ENCODE results near the gene CCNO.

Gene CCNO

GRCh38 chr5:55232985-55233928 lies at the start of gene CCNO:
Gene CCNO, minus strand, starts transcription at chr5:55233608. Its CDS starts 85 bp downstream, at chr5:55233523.
- TF ChIP-seq, protein P1, sequence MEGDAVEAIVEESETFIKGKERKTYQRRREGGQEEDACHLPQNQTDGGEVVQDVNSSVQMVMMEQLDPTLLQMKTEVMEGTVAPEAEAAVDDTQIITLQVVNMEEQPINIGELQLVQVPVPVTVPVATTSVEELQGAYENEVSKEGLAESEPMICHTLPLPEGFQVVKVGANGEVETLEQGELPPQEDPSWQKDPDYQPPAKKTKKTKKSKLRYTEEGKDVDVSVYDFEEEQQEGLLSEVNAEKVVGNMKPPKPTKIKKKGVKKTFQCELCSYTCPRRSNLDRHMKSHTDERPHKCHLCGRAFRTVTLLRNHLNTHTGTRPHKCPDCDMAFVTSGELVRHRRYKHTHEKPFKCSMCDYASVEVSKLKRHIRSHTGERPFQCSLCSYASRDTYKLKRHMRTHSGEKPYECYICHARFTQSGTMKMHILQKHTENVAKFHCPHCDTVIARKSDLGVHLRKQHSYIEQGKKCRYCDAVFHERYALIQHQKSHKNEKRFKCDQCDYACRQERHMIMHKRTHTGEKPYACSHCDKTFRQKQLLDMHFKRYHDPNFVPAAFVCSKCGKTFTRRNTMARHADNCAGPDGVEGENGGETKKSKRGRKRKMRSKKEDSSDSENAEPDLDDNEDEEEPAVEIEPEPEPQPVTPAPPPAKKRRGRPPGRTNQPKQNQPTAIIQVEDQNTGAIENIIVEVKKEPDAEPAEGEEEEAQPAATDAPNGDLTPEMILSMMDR (conservative IDR thresholded peaks at IDR 0.05), result peak; percentile 17; the same call in 1 of the 2 replicates
- H3K27ac ChIP-seq, result peak within 1 kb of the TSS; percentile 90

DNA sequence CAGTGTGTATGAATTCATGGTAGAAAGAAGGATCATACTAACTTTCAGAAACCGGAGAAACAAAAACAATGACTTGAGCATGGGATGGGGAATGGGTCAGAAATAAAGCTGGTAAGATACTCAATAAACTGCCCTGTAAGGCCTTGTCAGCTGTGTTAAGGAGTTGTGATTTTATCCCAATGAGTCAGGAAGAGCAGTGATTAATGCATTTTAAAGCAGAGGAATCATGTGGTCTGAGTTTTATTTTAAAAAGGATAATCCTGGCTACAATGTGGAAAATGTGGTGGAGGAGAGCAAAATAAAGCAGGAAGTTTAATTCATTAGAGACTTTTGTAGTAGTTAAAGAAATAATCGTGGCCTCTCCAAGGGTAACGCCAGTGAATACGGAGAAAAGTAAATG lies 45.4 kb upstream of the CCNO start:
- no peak overlapping the region for H3K27ac ChIP-seq

GRCh38 chr5:55276771-55277170 lies 43.4 kb upstream of the CCNO start:
- H3K27ac ChIP-seq, result no peak overlapping the region
- TF ChIP-seq, protein P1 (conservative IDR thresholded peaks at IDR 0.05), result no peak

More for the DNA sequence above, 45.4 kb upstream of the CCNO start:
- TF ChIP-seq, protein P1 (conservative IDR thresholded peaks at IDR 0.05), result no peak

DNA sequence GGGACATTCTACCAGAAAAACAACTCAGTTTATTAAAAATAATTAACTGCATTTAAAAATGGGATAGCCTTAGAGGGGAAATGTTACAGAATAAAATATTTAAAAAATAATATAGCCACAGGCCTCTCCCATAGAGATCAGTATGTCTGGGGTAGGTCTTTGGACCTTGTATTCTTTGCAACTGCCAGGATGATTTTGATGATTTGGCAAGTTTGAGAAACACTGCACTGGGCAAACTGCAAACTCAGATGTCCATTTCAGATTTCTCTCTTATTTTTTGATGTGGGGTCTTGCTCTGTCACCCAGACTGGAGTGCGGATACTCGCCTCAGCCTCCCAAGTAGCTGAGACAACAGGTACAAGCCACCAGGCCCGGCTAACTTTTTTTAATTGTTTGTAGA lies 24.9 kb upstream of the CCNO start:
- TF ChIP-seq, protein P1 (conservative IDR thresholded peaks at IDR 0.05), result no peak
- H3K27ac ChIP-seq, result no peak overlapping the region

DNA sequence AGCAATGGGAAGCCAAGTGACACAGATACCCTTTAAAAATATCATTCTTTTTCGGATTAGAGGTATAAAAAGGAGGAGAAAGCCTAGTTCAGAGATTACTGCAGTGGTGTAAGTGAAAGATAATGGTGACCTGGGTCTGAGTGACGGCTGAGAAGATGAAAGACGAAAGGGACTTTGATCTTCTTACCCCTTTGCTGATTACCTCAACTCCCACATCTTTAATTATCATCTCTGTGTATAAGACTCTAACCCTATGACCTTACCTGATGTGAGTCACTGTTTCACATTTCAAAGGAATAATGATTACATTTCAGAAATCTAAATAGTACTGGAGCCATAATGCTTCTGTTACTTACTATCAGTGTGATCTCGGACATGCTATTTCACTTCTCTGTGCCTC lies 21.4 kb upstream of the CCNO start:
- TF ChIP-seq, protein P1 (conservative IDR thresholded peaks at IDR 0.05), result no peak
- no peak overlapping the region for H3K27ac ChIP-seq

DNA sequence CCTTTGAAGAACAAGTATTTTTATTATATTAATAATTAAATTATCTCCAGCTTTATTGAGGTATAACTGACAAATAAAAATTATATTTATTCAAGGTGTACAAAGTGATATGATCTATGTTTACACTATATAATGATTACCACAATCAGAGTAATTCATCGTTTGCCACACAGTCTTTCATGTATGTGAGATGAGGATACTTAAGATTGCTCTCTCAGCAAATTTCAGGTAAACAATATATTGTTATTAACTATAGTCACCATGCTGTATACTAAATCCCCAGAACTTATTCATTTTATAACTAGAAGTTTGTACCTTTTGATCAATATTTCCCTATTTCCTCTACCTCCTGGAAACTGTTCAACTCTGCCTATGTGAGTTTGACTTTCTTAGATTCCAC lies 16.7 kb upstream of the CCNO start:
- peak overlapping the region; percentile 78 for H3K27ac ChIP-seq
- TF ChIP-seq, protein P1 (conservative IDR thresholded peaks at IDR 0.05), result no peak

- peak overlapping the region; percentile 84 for H3K27ac ChIP-seq
- TF ChIP-seq, protein P1 (conservative IDR thresholded peaks at IDR 0.05), result no peak
Observed at GRCh38 chr5:55241746-55242145, 8.3 kb upstream of the CCNO start.
